PC-3 (cell line): ENCODE results near the gene EFCAB6. TPM values are rescaled to one million over a fixed set of nuclear protein-coding genes. Genes with fewer than 3 reads are reported as not detected.

ENCODE experiments used
- ATAC-seq: fragments of 200-7000 bp; cut with Tn5 transposase; 2 replicates; pipeline ENCODE4 v1.9.1; 2020; ENCODE audit warnings: mild to moderate bottlenecking, moderate library complexity
- BruUV-seq: library from RNA; stranded (reverse); fragments of 400-500 nt; replicated peaks from 2 replicates; lab custom pipeline; 2021; lab: Mats Ljungman, UMichigan
- CTCF ChIA-PET: fragments of 300-600 bp; sonication (Branson Sonifier 250); formaldehyde crosslinking; loops from one replicate; lab custom pipeline; 2022; ENCODE audit warnings: antibody characterized with exemption; lab: Charles Lee
- POLR2A ChIA-PET: fragments of 300-600 bp; sonication (Branson Sonifier 250); formaldehyde crosslinking; loops from one replicate; lab custom pipeline; 2022; ENCODE audit warnings: antibody characterized with exemption; ENCODE audit not compliant: unreplicated experiment; lab: Charles Lee
- DNase-seq: peaks from one replicate; pipeline ENCODE4 v3.0.0-alpha.2; 2015
- H2AFZ ChIP-seq: fragments of 300-600 bp; sonication (generic); 2 replicates; pipeline ENCODE4 v1.6.0; 2016; ENCODE audit warnings: antibody characterized with exemption, low read length
- H3F3A ChIP-seq: fragments of 300-600 bp; sonication (generic); one replicate; pipeline ENCODE4 v1.6.0; 2017; ENCODE audit warnings: antibody characterized with exemption, low read length, control low read depth, mild to moderate bottlenecking; ENCODE audit not compliant: unreplicated experiment
- H3K27ac ChIP-seq: fragments of 300-600 bp; sonication (generic); 2 replicates; pipeline ENCODE4 v1.5.1; 2016; ENCODE audit warnings: mild to moderate bottlenecking, low read length
- H3K27me3 ChIP-seq: fragments of 300-600 bp; sonication (generic); 2 replicates; pipeline ENCODE4 v1.6.1; 2016; ENCODE audit warnings: low read length, mixed read lengths
- H3K36me3 ChIP-seq: fragments of 300-600 bp; sonication (generic); 2 replicates; pipeline ENCODE4 v1.6.1; 2016; ENCODE audit warnings: low read depth, mixed run types, low read length, mixed read lengths
- H3K4me1 ChIP-seq: fragments of 300-600 bp; sonication (generic); 2 replicates; pipeline ENCODE4 v1.5.1; 2016; ENCODE audit warnings: low read length; ENCODE audit not compliant: insufficient read depth
- H3K4me2 ChIP-seq: fragments of 300-600 bp; sonication (generic); 2 replicates; pipeline ENCODE4 v1.6.0; 2016; ENCODE audit warnings: low read length
- H3K4me3 ChIP-seq: fragments of 300-600 bp; sonication (generic); 2 replicates; pipeline ENCODE4 v1.5.1; 2016; ENCODE audit warnings: mild to moderate bottlenecking, low read length, mixed read lengths
- H3K79me2 ChIP-seq: fragments of 300-600 bp; sonication (generic); 2 replicates; pipeline ENCODE4 v1.6.1; 2017; ENCODE audit warnings: low read length, mixed read lengths
- H3K9ac ChIP-seq: fragments of 300-600 bp; sonication (generic); 2 replicates; pipeline ENCODE4 v1.6.0; 2016; ENCODE audit warnings: mild to moderate bottlenecking, low read length
- H3K9me2 ChIP-seq: fragments of 300-600 bp; sonication (generic); replicated peaks from 2 replicates; pipeline ENCODE4 v1.6.1; 2016; ENCODE audit warnings: mixed run types, low read length, mixed read lengths
- H3K9me3 ChIP-seq: fragments of 300-600 bp; sonication (generic); 2 replicates; pipeline ENCODE4 v1.6.1; 2016; ENCODE audit warnings: low read length, mixed read lengths
- H4K20me1 ChIP-seq: fragments of 300-600 bp; sonication (generic); 2 replicates; pipeline ENCODE4 v1.6.1; 2016; ENCODE audit warnings: low read length, mixed read lengths
- CTCF ChIP-seq: fragments of 300-600 bp; sonication (generic); conservative IDR thresholded peaks from 2 replicates; pipeline ENCODE4 v1.5.1; 2017; ENCODE audit warnings: antibody characterized with exemption, low read depth, mild to moderate bottlenecking, low read length
- EZH2 ChIP-seq: fragments of 300-600 bp; sonication (generic); IDR thresholded peaks from one replicate; pipeline ENCODE4 v1.6.1; 2017; ENCODE audit warnings: antibody characterized with exemption, mild to moderate bottlenecking, low read length; ENCODE audit not compliant: unreplicated experiment
- EZH2phosphoT487 ChIP-seq: fragments of 300-600 bp; sonication (generic); IDR thresholded peaks from 2 replicates; pipeline ENCODE4 v1.6.1; 2018; ENCODE audit warnings: mild to moderate bottlenecking, antibody characterized with exemption, low read length, borderline replicate concordance
- intact Hi-C: fragments of 100-400 bp; cut with micrococcal nuclease; formaldehyde crosslinking; loops from 2 replicates; pipeline ENCODE4 v1.9.0; 2023
- total RNA-seq: library from RNA; depleted of rRNA; stranded (reverse); fragments of >200 nt; gene quantifications from 2 replicates; pipeline ENCODE4 v1.2.3, GENCODE V29; 2014

EFCAB6 gene
- total RNA-seq, 1 experiment from 2014 or later = 0.07 TPM

DNA sequence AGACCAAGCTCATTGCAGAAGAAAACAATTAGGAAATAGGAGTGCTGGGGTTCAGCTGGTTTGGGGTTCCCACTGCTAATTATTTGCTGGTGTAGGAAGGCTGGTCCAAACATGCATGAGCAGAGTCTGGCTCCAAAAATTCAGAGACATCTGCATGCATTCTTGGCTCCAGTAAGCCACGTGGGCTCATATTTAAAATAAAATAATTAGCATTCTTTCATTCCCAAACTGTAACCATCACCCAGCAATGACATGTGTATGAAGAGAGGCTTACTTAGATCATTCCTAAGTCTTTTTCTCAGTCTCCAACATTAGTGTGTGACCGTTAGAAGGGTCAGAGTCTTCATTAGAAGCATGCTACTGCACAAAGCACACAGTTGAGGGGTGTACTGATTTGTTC, 58.4 kb downstream of the EFCAB6 start:
- H3K36me3 ChIP-seq = no peaks in the 10 kb centered on the region
- H3K9me2 ChIP-seq = no peaks in the 10 kb centered on the region
- H3F3A ChIP-seq = no peaks in the 10 kb centered on the region
- H3K4me2 ChIP-seq = no peak overlapping the region
- no peaks in the 10 kb centered on the region for H3K79me2 ChIP-seq
- peaks cover 2% of the 10 kb centered on the region; the same call in 1 of the 2 replicates for H3K27me3 ChIP-seq
- H3K9ac ChIP-seq = no peak overlapping the region
- no peaks in the 10 kb centered on the region for H4K20me1 ChIP-seq
- H3K9me3 ChIP-seq = no peaks in the 10 kb centered on the region
- intact Hi-C loops = no loop called here
- POLR2A ChIA-PET = no interaction called here
- no peak for DNase-seq
- CTCF ChIA-PET = no interaction called here
- H3K4me3 ChIP-seq = no peak overlapping the region
- no peak for ATAC-seq
- H2AFZ ChIP-seq = no peak overlapping the region
- no TSS peak for BruUV-seq
- no peaks in the 10 kb centered on the region for H3K4me1 ChIP-seq
- no peak for TF ChIP-seq CTCF
- no peak overlapping the region for H3K27ac ChIP-seq

DNA sequence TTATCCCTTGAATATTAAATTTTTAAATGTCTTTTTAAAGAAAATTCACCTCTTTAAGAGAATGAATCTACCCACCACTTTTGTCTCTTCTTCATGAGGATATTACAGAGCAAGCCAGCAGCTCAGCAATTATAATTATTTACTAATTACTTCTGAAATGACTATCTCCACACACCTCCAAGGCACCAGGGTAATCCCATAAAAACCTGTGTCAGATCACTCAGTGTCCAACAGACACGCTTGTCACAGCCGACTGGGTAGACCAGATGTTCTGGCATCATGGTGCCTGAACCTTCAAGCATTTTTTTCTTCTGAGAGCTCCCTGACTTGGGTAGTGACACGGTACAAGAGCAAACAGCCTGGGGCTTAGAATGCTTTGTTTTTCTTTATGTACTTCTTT, 61.4 kb downstream of the EFCAB6 start:
- H2AFZ ChIP-seq = no peak overlapping the region
- no peaks in the 10 kb centered on the region for H3K9me3 ChIP-seq
- TF ChIP-seq EZH2 (no peak), CTCF (no peak), EZH2phosphoT487 (no peak)
- no peaks in the 10 kb centered on the region for H3K36me3 ChIP-seq
- no peaks in the 10 kb centered on the region for H3K4me1 ChIP-seq
- H3K9me2 ChIP-seq = no peaks in the 10 kb centered on the region
- ChIA-PET CTCF (no interaction called here), POLR2A (interaction anchor here (0.6 kb wide), 1 partner anchor 152 kb away, joined by 3 read pairs; no protein-coding TSS in a partner anchor)
- H3K4me3 ChIP-seq = no peak overlapping the region
- intact Hi-C loops = no loop called here
- H4K20me1 ChIP-seq = no peaks in the 10 kb centered on the region
- BruUV-seq = no TSS peak
- no peaks in the 10 kb centered on the region for H3K79me2 ChIP-seq
- no peaks in the 10 kb centered on the region for H3F3A ChIP-seq
- no peak overlapping the region for H3K27ac ChIP-seq
- peaks cover 10% of the 10 kb centered on the region for H3K27me3 ChIP-seq
- no peak overlapping the region for H3K9ac ChIP-seq
- DNase-seq = peak; percentile 3
- no peak for ATAC-seq
- H3K4me2 ChIP-seq = no peak overlapping the region

DNA sequence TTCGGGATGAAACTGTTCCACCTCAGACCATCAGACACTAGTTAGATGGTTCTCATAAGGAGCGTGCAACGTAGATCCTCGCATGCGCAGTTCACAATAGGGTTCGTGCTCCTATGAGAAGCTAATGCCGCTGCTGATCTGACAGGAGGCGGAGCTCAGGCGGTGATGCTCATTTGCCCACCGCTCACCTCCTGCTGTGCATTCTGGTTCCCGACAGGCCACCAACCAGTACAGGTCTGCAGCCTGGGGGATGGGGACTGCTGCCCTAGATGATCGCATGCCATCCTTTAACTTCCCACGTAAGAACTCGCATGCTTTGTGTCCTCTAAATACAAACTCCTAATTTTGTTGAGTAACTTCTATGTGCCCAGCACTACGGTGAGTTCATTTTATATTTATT, 62.6 kb downstream of the EFCAB6 start:
- no peaks in the 10 kb centered on the region for H3K36me3 ChIP-seq
- no peak overlapping the region for H3K4me2 ChIP-seq
- ATAC-seq = no peak
- H4K20me1 ChIP-seq = no peaks in the 10 kb centered on the region
- no peak overlapping the region for H3K9ac ChIP-seq
- BruUV-seq = no TSS peak
- no peaks in the 10 kb centered on the region for H3K79me2 ChIP-seq
- no peak overlapping the region for H3K27ac ChIP-seq
- no peak overlapping the region for H3K4me3 ChIP-seq
- ChIA-PET CTCF (no interaction called here), POLR2A (interaction anchor here (0.7 kb wide), 1 partner anchor 417 kb away, joined by 8 read pairs; no protein-coding TSS in a partner anchor)
- no peak overlapping the region for H2AFZ ChIP-seq
- no peaks in the 10 kb centered on the region for H3K4me1 ChIP-seq
- intact Hi-C loops = no loop called here
- H3K9me3 ChIP-seq = no peaks in the 10 kb centered on the region
- no peak for DNase-seq
- TF ChIP-seq CTCF (no peak), EZH2 (no peak), EZH2phosphoT487 (no peak)
- H3K9me2 ChIP-seq = no peaks in the 10 kb centered on the region
- H3K27me3 ChIP-seq = peaks cover 20% of the 10 kb centered on the region
- no peaks in the 10 kb centered on the region for H3F3A ChIP-seq
